HG02623 (cell line): Measurements from ENCODE around the gene WFDC1.

ENCODE experiments used
- ATAC-seq: cut with Tn5 transposase; IDR thresholded peaks from one replicate; pipeline ENCODE4 v1.9.1; 2021; ENCODE audit warnings: moderate library complexity; ENCODE audit not compliant: unreplicated experiment

WFDC1 gene

GRCh38 chr16:84299734-84300440 lies 5.2 kb downstream of the WFDC1 start:
- ATAC-seq: no peak

DNA sequence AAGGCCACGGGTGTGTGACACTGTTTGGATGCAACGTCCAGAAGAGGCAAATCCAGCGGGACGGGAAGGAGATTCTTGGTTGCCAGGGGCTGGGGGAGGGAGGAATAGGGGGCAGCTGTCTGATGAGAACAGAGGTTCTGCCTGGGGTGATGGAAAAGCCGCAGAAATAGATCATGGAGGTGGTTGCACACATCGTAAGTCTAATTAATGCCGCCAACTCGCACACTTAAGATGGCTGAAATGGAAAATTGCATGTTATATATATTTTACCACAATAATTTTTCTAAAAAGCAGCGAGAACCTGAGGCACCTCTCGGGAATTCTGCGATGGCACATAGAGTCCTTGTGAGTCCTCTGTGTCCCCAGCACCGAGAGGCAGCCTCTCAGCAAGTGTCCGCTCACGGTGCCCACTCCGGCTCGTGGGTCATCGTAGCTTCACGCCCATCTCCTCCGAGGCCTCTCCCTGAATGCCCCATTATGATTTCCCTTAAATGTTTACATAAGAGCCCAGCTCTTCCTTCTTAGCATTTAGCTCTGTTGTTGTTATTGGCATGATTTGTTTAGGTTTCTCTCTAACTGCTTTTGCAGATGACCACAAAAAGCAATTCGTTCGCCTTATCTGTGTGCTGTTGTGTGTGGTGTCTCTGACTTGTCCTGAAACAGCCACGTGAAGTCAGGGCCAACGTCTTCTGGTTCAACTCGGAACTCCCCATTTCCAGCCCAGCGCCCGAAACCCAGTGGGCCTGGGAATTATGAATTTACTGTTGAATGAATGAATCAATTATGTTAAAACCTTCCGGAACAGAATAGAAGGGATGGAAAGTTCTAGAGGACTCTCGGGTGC lies 7.7 kb downstream of the WFDC1 start:
- ATAC-seq: no peak

DNA sequence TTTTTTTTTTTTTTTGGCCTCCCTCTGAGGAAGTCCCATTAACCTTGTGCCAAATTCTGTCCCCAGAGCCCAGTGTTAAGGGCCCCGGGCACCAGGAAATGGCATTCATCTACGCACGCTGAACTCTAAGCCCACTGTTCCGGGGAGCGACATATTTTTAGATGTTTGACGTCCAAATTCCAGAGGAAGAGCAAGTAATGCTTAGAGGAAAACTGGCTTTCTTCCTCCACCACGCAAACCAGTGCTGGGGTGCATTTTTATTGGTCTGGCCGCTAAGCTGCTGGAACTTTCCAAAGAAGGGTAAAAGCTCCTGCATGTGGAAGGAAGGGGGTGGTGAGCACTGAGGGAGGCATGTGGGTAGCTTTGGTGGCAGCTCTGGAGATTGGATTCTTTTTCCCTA lies 8.3 kb downstream of the WFDC1 start:
- no peak for ATAC-seq

DNA sequence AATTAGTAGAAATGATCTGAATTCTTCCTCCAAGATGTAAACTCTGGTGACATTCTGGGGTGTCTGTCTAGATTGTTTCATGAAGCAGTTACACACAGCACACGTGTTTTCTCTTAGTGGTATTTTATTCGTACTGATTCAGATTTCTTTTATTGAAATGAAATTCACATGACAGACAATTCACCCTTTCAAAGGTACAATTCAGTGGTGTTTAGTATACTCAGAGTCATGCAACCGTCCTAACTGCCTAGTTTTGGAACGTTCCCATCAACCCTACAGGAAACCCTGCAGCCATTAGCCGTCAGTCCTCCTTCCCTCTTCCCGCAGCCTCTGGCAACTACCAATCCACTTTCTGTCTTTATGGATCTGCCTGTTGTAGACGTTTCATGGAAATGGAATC lies 8.8 kb downstream of the WFDC1 start:
- ATAC-seq: no peak

GRCh38 chr16:84306564-84306963 lies 11.9 kb downstream of the WFDC1 start:
- no peak for ATAC-seq

GRCh38 chr16:84307209-84307954 lies 12.7 kb downstream of the WFDC1 start:
- ATAC-seq: no peak

GRCh38 chr16:84308120-84308519 lies 13.4 kb downstream of the WFDC1 start:
- no peak for ATAC-seq

DNA sequence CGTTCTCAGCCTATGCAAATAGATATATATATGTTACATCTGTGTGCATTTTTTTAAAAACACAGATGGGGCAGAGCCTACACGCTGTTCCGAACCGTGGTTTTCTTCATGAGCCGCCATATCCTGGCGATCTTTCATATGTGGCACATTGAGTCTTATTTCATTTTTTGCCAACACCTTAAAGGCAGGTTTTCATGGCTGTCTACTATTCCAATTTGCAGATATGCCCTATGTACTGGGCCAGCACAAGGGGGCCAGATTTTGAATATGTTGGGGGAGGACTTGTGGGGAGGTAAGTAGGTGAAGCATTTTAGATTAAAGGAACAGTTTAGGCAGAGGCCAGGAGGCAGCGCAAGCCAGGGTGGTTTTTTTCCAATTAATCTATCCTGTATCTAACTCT lies 16.0 kb downstream of the WFDC1 start:
- no peak for ATAC-seq

DNA sequence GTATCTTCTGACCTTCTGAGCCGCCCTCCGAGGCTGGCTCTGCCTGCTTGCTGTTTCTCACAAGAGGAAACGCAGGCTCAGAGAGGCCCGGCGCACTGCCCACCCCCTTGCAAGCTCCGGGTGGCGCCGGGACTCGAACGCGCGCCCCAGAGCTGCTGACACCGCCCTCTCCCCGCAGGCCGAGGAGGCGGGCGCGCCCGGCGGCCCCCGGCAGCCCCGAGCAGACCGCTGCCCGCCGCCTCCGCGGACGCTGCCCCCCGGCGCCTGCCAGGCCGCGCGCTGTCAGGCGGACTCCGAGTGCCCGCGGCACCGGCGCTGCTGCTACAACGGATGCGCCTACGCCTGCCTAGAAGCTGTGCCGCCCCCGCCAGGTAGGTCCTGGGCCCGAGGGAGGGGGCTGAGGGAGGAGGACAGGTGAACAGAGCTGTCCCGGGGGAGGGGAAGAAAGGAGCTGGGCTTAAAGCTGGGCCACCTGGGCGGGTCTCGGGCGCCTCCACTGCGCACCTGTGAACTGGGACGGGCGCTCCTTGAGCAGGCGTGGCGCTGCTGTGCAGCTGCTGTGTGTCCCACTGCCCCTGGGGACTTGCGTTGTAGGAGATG lies 18.2 kb downstream of the WFDC1 start:
- no peak for ATAC-seq

DNA sequence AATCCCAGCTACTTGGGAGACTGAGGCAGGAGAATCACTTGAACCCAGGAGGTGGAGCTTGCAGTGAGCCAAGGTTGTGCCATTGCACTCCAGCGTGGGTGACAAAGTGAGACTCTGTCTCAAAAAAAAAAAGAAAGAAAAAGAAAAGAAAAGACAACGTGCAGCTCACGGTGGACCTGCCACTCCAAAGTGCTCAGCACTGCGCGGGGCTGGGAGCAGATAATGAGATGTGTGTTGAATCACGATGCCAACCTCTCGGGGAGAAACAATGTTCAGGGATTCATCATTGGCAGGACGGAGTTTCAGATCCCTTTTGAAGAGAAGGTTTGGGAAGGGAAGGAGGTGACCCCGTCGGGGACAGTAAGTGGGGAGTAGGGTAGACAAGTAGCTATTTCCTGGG lies 19.2 kb downstream of the WFDC1 start:
- ATAC-seq: no peak

- no peak for ATAC-seq
Measured at GRCh38 chr16:84314373-84314772, 19.7 kb downstream of the WFDC1 start.

DNA sequence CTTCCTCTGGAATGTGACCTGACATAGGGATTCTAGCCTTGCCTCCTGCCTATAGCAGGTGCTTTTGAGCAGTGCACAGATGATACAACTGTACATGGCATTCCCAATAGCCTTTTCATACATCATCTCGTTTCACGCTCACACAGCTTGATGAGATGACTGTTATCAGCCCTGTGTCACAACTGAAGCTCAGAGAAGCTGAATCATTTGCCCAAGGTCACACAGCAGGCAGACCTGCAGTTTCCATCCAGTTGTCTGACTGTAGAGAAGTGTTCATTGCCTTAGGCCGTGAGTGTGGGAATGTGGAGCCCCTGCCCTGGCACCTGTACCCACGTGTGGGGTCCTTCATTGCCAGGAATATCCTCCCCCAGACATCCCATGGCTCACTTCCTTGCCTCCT lies 20.1 kb downstream of the WFDC1 start:
- ATAC-seq: no peak

GRCh38 chr16:84315422-84315821 lies 20.7 kb downstream of the WFDC1 start:
- ATAC-seq: no peak

DNA sequence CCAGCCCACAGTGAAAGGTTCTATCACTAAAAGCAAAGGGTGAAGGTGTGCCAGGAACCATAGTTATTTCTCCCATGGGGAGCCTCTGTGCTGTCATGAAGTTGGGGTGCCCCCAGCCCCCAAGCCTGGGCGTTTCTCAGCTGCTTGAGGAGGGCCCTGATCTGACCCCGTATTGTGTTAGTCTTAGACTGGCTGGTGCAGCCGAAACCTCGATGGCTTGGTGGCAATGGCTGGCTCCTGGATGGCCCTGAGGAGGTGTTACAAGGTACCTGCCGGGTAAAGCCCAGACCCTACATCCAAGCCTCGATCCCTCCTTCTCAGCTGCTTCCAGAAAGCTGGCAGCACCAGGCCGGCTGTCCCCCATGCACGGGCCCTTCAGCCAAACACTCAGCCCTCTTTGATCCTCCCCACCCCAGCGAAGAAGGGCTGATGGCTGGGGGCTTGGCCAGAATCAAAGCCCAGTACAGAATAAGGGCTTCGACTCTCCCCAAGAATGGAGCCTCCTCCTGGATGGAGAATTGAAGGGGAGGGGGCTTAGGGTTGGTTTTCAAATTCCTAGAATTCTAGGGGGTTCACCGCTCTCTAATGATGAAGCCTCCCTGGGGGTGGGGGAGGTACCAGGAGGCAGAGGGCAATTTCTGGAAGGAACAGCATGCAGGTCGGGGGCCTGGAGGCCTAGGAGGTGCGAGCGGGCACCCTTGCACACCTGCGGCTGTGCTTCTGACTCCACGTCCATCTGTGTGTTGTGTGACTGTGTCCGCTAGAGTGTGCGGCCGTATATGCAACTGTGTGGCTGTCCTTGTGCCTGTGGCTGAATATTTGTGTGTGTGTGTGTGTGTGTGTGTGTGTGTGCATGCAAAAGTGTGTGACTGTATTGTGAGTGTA lies 23.7 kb downstream of the WFDC1 start:
- no peak for ATAC-seq

- no peak for ATAC-seq
Measured at GRCh38 chr16:84319146-84319760, 24.6 kb downstream of the WFDC1 start.

DNA sequence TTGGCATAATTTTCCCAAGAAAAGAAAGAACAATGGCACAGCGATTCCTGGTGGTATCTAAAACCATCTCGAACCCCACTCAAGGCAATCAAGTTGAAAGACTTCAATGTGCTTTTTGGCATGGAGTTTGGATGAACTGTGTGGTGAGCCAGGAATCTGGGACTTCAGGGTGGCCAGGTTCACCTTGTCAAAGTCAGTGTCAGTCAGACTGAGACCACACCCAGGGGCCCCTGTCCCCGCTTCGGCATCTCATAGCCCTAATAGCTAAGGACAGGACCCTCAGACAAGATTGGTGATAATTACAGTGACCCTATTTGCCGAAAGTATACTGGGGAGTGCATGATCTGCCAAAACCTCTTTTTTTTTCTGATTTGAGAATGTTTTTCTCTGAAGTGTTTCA lies 25.8 kb downstream of the WFDC1 start:
- no peak for ATAC-seq

GRCh38 chr16:84321932-84322331 lies 27.3 kb downstream of the WFDC1 start:
- ATAC-seq: no peak

DNA sequence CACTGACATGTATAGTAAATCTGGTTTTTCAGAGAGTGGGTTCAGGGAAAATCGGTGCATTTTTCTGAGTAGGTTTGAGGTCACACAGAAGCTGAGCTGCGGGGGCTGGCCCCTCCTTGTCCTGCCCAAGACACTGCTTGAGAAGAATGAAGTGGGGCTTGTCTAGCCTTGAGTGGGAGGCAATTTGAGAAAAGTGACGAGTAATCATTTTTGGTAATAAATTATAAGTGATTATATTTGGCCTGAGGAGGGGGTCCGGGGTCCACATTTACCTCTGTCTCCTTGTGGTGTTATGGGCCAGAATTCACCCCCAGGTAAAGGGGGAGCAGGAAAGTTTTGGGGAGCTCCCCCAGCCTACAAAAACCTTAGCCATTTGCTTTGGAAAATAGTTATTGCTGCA lies 28.1 kb downstream of the WFDC1 start:
- ATAC-seq: no peak

GRCh38 chr16:84323606-84324005 lies 28.9 kb downstream of the WFDC1 start:
- no peak for ATAC-seq
